HG03457 (cell line): ENCODE results near the gene APRT.

ENCODE experiments used
- ATAC-seq: cut with Tn5 transposase; IDR thresholded peaks from one replicate; pipeline ENCODE4 v1.9.1; 2021; ENCODE audit warnings: moderate number of reproducible peaks; ENCODE audit not compliant: unreplicated experiment

The APRT gene, protein sequence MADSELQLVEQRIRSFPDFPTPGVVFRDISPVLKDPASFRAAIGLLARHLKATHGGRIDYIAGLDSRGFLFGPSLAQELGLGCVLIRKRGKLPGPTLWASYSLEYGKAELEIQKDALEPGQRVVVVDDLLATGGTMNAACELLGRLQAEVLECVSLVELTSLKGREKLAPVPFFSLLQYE

DNA sequence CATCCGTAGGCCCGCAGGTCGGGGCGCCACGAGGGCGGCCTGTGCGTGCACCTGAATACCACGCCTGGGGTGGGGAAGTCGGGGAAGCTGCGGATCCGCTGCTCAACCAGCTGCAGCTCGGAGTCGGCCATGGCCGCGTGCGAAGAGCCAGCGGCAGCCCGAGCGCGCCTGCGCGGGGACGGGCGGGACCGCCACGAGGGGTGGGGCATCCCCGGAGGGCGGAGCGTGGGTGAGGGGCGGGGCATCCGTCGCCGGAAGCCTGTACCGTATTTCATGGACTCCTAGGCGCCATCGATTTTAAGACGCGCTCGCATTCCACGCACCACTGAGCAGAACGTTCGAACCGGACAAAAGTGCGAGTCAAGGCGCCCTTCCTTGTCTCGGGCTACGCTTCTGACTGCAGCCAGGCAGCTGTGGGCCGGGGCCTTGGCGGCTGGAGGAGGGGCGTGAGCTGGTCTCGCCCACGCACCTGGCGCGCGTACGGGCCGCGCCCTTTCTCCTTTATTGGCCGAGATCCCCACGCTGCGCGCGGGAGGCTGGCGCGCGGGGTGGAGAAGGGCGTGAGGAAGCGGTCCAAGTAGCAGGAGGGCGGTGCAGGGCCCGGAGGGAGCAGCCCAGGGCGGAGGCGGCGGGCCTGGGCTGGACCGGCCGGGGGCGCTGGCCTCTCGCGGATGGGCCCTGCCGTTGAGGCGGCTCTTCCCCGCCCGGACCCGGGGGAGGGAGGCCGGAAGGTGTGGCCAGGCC is at the start of gene APRT:
Gene APRT, minus strand, starts transcription at position 160 of the 744 bp plus-strand sequence. Its CDS starts 29 bp downstream, at position 131.
- peak; percentile 42 for ATAC-seq

- ATAC-seq = no peak
These were observed 49.6 kb upstream of the APRT start for GRCh38 chr16:88861359-88861758.

DNA sequence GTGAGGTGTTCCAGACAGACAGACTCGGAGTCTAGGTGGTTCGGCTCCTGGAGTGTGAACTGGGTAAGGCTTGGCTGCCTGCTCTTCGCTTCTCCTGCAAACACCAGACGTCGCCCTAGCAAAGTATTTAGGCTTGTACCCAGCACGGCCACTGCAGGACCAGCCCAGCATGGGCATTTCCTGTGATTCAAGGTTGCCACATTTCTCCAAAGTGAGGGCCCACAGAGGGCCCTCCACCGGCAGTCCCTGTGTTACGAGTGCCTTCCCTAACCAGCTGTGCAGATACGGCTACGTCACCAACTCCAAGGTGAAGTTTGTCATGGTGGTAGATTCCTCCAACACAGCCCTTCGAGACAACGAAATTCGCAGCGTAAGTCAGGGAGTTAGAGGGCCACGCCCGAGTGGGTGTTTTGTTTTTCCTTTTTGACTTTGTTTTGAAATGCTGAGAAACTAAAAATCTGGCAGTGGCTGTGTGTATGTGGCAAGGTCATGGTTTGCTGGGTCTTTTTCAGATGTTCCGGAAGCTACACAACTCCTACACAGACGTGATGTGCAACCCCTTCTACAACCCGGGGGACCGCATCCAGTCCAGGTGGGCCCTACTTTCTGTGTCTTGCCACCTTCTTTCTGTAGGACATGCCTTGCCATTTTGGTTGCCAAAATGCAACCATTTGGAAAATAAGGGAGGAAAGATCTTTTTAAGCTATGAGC is 47.8 kb upstream of the APRT start:
- ATAC-seq = no peak

GRCh38 chr16:88857728-88858339 is 46.1 kb upstream of the APRT start:
- ATAC-seq = no peak

GRCh38 chr16:88856828-88857727 is 45.4 kb upstream of the APRT start, which contains the start of the genes GALNS and TRAPPC2L:
GALNS (minus strand) TSS chr16:88856947; CDS start chr16:88856877, 70 bp downstream.
TRAPPC2L (plus strand) TSS chr16:88857127; CDS start chr16:88857151, 24 bp downstream.
- ATAC-seq = peak; percentile 62

GRCh38 chr16:88856122-88856827 is 44.5 kb upstream of the APRT start:
- no peak for ATAC-seq

- no peak for ATAC-seq
These were observed 44.0 kb upstream of the APRT start for GRCh38 chr16:88855736-88856121.

- ATAC-seq = no peak
These were observed 43.4 kb upstream of the APRT start for GRCh38 chr16:88855176-88855575.

DNA sequence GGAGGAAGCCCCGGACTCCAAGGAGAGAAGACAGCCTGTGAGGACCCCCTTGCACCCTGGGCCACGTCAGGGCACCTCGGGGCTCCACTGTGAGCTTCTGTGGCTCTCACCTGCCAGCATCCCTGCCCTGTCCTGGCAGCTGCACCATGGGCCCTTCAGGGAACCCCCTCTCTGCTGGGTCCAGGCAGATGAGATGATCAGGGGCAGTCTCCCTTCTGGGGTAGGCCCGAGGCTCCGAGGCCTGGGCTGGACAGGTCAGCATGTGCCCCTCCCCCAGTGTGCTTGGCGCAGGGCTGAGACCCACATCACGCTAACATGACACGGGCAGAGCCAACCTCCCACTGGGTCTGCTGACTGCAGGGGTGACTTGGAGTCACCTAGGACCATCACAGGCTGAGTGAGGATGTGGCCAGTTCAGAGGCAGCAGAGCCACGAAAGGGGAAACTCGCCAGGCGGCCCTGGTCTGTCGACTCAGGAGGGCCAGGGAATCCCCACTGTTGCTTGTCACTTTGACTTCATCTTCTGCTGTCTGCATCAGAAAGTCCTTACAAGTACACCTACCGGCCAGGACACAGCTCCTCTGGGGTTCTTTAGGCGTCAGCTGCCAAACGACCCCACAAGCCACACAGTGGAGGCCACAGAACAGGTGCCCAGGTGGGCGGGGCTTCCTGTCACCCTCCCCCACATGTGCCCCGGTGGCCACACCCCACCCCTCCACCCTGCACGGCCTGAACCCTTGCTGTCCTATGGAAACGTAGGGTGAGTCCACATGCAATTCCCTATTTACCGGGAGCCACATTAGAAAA is 42.8 kb upstream of the APRT start:
- ATAC-seq = no peak

DNA sequence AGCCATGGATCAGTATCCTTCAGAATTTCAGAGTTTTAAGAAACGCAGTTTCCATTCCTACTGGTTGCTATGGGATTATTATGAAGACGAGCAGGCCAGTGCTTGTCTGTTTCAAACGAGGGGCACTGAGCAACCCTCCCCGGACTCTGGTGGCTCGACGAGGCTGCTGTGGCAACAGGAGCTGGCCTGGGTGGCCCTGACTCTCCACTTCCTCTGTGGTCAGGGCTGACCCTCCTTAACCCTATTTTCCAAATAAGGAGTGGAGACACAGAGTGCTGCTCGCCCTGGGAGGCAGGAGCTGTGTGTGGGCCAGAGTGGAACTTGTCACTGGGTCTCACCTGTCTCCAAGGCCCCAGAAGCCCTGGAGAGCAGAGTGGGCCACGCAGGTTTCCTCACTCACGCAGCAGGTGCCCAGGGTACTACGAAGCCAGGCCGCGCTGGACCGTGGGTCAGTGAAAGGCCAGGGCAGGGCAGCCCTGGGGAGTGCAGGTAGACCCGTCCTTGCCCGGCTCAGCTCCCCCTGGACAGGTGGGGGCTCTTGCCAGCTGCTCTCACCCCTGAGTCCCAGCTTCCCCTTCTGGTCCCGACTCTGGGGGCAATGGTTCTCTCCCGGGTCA is 41.7 kb upstream of the APRT start:
- ATAC-seq = no peak

DNA sequence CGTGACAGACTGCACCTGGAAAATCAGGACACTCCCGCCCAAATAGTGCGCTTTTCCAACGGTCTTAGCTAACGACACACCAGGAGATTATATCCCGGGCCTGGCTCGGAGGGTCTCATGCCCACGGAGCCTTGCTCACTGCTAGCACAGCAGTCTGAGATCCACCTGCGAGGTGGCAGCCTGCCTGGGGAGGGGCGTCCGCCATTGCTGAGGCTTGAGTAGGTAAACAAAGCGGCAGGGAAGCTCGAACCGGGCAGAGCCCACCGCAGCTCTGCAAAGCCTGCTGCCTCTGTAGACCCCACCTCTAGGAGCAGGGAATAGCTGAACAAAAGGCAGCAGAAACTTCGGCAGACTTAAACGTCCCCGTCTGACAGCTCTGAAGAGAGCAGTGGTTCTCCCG is 39.9 kb upstream of the APRT start:
- no peak for ATAC-seq

GRCh38 chr16:88850531-88851199 is 38.9 kb upstream of the APRT start:
- ATAC-seq = no peak

DNA sequence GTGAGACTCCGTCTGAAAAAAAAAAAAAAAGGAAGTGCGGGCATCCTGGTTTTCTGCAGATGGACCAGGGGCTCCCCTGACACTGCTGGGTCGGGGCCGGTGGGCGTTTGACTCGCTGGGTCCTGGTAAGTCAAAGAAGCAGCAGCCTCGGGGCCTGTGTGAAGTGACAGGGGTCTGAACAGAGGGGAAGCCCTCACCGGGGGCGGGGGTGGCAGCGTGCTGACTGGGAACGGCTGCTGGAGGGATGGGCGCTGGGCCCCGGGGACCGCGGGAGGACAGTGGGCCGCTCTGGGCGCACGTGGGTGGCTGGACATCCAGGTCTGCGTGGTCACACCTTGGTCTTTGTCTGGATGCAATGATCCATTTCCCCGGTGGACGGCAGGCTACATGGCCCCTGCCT is 36.8 kb upstream of the APRT start:
- ATAC-seq = no peak

- no peak for ATAC-seq
These were observed 35.9 kb upstream of the APRT start for GRCh38 chr16:88847654-88848053.

DNA sequence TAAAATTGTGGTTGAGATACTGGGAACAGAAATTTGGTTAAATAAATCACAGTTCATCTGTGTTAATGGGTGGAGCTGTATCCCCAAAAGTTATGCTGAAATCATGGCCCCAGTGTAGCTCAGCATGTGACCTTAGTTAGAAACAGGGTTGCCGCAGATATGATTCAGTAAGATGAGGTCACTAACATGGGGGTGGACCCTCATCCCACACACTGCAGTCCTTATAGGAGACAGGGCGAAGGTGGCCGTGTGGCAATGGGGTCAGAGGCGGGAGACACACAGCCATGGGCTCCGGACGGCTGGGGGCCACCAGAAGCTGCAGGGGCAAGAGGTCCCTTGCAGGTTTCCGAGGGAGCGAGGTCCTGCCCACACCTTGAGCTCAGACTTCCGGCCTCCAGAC is 34.4 kb upstream of the APRT start:
- no peak for ATAC-seq

GRCh38 chr16:88844419-88845036 is 32.8 kb upstream of the APRT start:
- ATAC-seq = no peak

GRCh38 chr16:88843256-88843655 is 31.5 kb upstream of the APRT start:
- no peak for ATAC-seq

- no peak for ATAC-seq
These were observed 31.1 kb upstream of the APRT start for GRCh38 chr16:88842806-88843205.
